GM15510 (cell line): Measurements from ENCODE around the gene FAM32A.

Experiments
- POLR2A ChIP-seq: IDR thresholded peaks from 3 replicates; pipeline ENCODE4 v1.6.1; 2011; ENCODE audit warnings: borderline replicate concordance; ENCODE audit not compliant: insufficient read length; ENCODE audit errors: extremely low read depth

FAM32A gene

DNA sequence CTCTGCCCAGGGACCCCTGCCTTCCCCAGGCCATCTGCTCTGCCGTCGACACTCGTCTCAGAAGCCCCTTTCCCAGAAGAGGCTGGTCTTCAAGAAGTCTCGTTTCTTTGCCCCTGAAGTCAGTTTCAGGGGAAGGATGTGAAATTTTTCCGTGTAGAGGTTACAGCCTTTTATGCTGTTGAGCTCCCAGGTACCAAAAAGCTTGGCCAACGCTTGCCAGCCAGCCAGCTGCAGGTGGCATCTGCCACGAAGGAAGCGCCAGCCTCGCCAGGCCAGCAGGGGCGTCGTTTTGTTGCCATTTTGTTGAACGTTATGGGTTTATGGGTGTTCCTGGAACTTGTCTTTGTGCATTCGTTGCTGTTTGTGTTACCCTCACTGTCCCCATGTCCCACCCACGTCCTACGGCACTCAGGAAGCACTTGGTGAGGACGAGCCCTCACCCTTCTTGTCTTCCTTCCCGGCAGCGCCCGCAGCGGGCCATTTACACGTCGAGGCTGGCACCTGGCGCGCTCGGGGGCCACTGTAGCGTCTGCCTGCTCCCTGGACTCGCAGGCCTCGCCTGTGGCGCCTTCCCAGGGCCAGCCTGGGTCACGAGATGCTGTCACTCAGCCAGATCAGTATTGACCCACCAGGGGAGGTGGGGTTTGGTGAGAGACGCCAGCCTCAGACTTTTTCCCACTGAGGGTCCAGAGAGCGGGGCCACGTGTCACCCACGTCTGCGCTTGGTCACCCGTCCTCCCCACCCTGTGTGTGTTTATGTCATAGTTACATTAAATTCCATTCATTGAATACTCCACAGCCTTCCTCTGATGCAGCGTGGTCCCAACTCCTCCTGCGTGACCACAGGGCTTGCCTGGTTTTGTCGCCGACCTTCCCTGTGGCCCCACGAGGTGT, 49.6 kb downstream of the FAM32A start:
- TF ChIP-seq POLR2A, result no peak

DNA sequence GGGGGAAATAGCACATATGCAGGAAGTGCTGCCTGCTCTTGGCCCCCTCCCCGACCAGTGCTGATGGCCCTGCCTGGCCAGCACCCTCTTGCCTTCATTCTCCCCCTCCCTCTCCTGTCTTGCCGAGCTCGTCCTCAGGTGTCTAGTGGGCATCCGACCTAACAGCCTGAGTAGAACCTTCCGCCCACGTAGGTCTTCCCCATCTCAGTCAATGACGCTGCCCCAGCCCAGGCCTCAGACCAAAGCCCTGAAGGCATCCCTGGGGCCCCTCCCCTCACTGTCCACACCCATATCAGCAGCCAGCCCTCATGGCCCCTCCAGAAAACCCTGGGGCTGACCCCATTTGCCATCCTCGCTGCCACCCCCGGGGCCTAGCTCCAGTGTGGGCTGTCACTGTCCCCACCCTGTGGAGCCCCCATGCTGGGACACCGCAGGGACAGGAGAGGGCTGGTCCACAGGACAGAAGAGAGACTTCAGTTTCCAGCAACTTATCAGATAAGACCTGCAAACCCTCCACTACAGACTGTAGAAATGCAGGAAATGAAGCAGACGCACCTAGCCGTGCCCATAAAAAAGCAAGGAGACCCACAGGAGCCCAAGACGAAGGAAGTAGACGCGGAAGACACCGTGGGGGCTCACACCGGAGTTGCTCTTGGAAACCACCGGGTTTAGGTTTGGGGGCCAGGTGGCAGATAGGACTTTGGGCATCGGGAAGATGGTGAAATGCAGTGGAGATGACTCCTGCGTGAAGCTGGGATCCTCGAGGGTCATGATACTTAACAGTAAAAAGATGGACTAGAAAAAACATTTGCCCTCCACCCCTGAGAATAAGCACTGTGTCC, 50.8 kb downstream of the FAM32A start:
- TF ChIP-seq POLR2A, result no peak
